Ishikawa (cell line): ENCODE measurements around the gene OR2J2.

Source experiments
- CEBPB ChIP-seq: IDR thresholded peaks from 2 replicates; pipeline ENCODE4 v1.6.1; 2012
- CREB1 ChIP-seq: IDR thresholded peaks from 2 replicates; pipeline ENCODE4 v1.6.1; 2012; ENCODE audit warnings: low read depth
- EGR1 ChIP-seq: IDR thresholded peaks from 2 replicates; pipeline ENCODE4 v1.6.1; 2012
- EP300 ChIP-seq: IDR thresholded peaks from 2 replicates; pipeline ENCODE4 v1.6.1; 2012; ENCODE audit warnings: borderline replicate concordance
- FOXM1 ChIP-seq: IDR thresholded peaks from 2 replicates; pipeline ENCODE4 v1.6.1; 2012; ENCODE audit warnings: low read depth, borderline replicate concordance
- NFIC ChIP-seq: IDR thresholded peaks from 2 replicates; pipeline ENCODE4 v1.6.1; 2012
- RAD21 ChIP-seq: IDR thresholded peaks from 2 replicates; pipeline ENCODE4 v1.6.1; 2012; ENCODE audit warnings: low read depth
- TAF1 ChIP-seq: IDR thresholded peaks from 2 replicates; pipeline ENCODE4 v1.6.1; 2012; ENCODE audit warnings: low read depth, mild to moderate bottlenecking
- TCF12 ChIP-seq: IDR thresholded peaks from 2 replicates; pipeline ENCODE4 v1.6.1; 2012; ENCODE audit warnings: low read depth
- TEAD4 ChIP-seq: IDR thresholded peaks from 2 replicates; pipeline ENCODE4 v1.6.1; 2012
- YY1 ChIP-seq: IDR thresholded peaks from 2 replicates; pipeline ENCODE4 v1.6.1; 2012; ENCODE audit warnings: low read depth
- ZBTB7A ChIP-seq: IDR thresholded peaks from 2 replicates; pipeline ENCODE4 v1.6.1; 2012; ENCODE audit warnings: low read depth
- TF ChIP-seq, protein P1 (sequence below): IDR thresholded peaks from 2 replicates; pipeline ENCODE4 v1.6.1; 2012; ENCODE audit warnings: low read depth, mild to moderate bottlenecking
- TF ChIP-seq, protein P2 (sequence below): IDR thresholded peaks from 2 replicates; pipeline ENCODE4 v1.6.1; 2012
- TF ChIP-seq, protein P3 (sequence below): IDR thresholded peaks from 2 replicates; pipeline ENCODE4 v1.6.1; 2012

OR2J2 gene

DNA sequence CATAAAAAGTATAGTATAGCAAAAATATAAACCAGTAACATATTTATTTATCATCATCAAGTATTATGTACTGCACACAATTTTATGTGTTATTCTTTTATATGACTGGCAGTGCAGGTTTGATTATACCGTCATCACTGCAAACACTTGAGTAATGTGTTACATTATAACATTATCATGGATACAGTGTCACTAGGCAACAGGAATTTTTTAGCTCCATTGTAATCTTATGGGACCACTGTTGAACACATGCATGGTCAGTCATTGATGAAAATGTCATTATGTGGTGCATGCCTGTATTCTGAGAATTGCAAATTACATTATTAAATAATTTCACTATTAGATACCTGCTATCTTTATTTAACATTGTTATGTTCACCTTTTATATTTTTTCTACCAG lies 29.1 kb upstream of the OR2J2 start:
- TF ChIP-seq, protein P1, sequence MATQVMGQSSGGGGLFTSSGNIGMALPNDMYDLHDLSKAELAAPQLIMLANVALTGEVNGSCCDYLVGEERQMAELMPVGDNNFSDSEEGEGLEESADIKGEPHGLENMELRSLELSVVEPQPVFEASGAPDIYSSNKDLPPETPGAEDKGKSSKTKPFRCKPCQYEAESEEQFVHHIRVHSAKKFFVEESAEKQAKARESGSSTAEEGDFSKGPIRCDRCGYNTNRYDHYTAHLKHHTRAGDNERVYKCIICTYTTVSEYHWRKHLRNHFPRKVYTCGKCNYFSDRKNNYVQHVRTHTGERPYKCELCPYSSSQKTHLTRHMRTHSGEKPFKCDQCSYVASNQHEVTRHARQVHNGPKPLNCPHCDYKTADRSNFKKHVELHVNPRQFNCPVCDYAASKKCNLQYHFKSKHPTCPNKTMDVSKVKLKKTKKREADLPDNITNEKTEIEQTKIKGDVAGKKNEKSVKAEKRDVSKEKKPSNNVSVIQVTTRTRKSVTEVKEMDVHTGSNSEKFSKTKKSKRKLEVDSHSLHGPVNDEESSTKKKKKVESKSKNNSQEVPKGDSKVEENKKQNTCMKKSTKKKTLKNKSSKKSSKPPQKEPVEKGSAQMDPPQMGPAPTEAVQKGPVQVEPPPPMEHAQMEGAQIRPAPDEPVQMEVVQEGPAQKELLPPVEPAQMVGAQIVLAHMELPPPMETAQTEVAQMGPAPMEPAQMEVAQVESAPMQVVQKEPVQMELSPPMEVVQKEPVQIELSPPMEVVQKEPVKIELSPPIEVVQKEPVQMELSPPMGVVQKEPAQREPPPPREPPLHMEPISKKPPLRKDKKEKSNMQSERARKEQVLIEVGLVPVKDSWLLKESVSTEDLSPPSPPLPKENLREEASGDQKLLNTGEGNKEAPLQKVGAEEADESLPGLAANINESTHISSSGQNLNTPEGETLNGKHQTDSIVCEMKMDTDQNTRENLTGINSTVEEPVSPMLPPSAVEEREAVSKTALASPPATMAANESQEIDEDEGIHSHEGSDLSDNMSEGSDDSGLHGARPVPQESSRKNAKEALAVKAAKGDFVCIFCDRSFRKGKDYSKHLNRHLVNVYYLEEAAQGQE, result no peak
- no peak for TF ChIP-seq TCF12
- TF ChIP-seq FOXM1, result no peak
- TF ChIP-seq NFIC, result no peak
- TF ChIP-seq TAF1, result no peak
- TF ChIP-seq, protein P2, sequence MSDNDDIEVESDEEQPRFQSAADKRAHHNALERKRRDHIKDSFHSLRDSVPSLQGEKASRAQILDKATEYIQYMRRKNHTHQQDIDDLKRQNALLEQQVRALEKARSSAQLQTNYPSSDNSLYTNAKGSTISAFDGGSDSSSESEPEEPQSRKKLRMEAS, result no peak
- no peak for TF ChIP-seq RAD21
- no peak for TF ChIP-seq CEBPB
- TF ChIP-seq, protein P3, sequence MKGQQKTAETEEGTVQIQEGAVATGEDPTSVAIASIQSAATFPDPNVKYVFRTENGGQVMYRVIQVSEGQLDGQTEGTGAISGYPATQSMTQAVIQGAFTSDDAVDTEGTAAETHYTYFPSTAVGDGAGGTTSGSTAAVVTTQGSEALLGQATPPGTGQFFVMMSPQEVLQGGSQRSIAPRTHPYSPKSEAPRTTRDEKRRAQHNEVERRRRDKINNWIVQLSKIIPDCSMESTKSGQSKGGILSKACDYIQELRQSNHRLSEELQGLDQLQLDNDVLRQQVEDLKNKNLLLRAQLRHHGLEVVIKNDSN, result no peak
- TF ChIP-seq YY1, result no peak
- no peak for TF ChIP-seq ZBTB7A
- TF ChIP-seq CREB1, result no peak
- TF ChIP-seq EGR1, result no peak
- TF ChIP-seq EP300, result no peak
- TF ChIP-seq TEAD4, result no peak

DNA sequence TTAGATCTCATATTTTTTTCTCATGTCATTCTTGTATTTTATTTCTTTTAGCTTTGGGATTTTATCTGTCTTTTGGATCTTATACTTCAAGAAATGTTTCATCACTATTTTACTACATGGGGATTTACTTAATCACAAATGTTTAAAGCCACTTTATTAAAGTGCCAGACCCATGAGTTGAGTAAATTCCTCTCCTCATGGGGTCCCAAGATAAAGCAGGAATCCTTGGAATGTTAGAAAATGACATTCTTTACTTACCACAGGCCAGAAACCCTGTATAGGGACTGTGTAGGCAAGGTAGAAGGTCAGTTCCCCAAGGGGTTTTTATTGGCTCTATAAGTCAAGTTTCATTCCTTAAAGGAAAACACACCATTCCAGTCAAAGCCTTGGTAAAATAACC lies 28.4 kb upstream of the OR2J2 start:
- TF ChIP-seq, protein P3, result no peak
- TF ChIP-seq TAF1 (no peak), TEAD4 (no peak), CREB1 (no peak), EP300 (no peak), CEBPB (no peak)

DNA sequence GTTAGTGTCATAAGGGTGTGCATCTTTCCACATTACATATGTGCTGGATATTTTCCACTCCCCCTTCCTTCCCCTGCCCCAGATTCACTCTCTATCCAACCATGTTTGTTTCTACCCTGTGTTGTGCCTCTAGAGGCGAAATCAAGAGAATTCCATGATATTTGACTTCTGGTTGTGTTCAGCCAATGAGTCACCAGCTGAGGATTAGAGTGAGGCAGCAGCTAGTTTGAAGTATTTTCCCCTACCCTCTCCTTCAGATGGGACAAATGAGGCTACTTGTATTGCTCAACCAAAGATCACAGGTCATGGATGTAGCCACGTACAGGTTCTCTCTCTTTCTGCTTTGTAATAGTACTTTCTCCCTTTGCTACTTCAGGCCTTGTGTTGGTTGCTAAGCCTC lies 24.5 kb upstream of the OR2J2 start:
- no peak for TF ChIP-seq TEAD4
- no peak for TF ChIP-seq TAF1
- TF ChIP-seq RAD21, result no peak
- TF ChIP-seq, protein P3, result no peak
- no peak for TF ChIP-seq YY1
- TF ChIP-seq, protein P1, result no peak
- TF ChIP-seq, protein P2, result no peak
- TF ChIP-seq CEBPB, result no peak
- TF ChIP-seq NFIC, result no peak
- TF ChIP-seq CREB1, result no peak
- no peak for TF ChIP-seq FOXM1
- TF ChIP-seq EP300, result no peak
- no peak for TF ChIP-seq ZBTB7A
- TF ChIP-seq TCF12, result no peak
- TF ChIP-seq EGR1, result no peak

DNA sequence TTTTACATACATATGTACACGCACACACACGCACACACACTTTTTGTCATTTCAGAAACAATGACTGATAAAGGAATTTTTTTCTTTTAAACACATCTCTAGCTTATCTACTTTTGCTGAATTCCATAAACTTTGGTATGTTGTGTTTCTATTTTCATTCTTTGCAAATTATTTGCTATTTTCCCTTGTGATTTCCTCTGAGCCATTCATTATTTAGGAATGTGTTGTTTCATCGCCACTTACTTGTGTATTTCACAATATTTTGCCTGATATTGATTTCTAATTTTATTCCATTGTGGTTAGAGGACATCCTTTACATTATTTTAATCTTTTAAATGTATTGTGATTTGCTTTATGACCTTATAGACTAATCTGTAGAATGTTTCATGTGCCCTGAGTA lies 23.6 kb upstream of the OR2J2 start:
- TF ChIP-seq TAF1, result no peak
- no peak for TF ChIP-seq EGR1
- TF ChIP-seq TEAD4, result no peak

DNA sequence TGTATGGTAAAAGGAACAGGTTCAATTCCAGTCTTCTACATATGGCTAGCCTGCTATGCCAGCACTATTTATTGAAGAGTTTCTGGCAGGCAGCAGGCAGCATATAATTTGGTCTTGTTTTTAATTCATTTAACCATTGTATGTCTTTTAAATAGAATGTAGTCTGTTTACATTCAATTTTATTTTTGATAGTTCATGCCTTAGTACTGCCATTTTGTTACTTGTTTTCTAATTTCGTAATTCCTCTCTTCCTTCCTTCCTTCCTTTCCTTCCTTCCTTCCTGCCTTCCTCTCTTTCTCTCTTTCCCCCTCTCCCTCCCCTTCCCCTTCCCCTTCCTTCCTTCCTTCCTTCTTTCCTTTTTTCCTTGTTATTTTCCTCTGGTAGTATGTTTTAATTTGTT lies 17.6 kb upstream of the OR2J2 start:
- TF ChIP-seq CREB1 (no peak), EGR1 (no peak), TAF1 (no peak), YY1 (no peak), NFIC (no peak), CEBPB (no peak)
- TF ChIP-seq, protein P3, result no peak

DNA sequence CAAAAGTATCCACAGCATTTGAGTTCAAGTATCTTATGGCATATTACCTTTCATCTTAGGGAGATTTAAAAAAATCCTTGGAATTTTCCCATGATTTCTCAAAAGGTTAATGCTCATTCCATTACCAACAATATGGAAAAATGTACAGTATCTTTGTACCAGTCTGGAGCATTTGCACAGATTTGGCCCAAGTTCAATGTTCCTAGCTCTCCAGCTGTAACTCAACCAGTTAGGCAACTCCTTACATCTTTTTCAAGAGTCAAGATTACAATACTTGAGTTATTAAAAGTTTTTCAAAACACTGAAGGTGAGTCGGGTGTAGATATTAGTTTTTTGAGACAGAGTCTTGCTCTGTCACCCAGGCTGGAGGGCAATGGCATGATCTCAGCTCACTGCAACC lies 1.0 kb downstream of the OR2J2 start:
- TF ChIP-seq CEBPB (no peak), TCF12 (no peak), FOXM1 (no peak), RAD21 (no peak), YY1 (no peak), EGR1 (no peak), TEAD4 (no peak), EP300 (no peak), TAF1 (no peak), ZBTB7A (no peak), NFIC (no peak), CREB1 (no peak)
- TF ChIP-seq, protein P3, result no peak
- TF ChIP-seq, protein P1, result no peak
- TF ChIP-seq, protein P2, result no peak
